ENCODE measurements around the gene PKN1.

DNA sequence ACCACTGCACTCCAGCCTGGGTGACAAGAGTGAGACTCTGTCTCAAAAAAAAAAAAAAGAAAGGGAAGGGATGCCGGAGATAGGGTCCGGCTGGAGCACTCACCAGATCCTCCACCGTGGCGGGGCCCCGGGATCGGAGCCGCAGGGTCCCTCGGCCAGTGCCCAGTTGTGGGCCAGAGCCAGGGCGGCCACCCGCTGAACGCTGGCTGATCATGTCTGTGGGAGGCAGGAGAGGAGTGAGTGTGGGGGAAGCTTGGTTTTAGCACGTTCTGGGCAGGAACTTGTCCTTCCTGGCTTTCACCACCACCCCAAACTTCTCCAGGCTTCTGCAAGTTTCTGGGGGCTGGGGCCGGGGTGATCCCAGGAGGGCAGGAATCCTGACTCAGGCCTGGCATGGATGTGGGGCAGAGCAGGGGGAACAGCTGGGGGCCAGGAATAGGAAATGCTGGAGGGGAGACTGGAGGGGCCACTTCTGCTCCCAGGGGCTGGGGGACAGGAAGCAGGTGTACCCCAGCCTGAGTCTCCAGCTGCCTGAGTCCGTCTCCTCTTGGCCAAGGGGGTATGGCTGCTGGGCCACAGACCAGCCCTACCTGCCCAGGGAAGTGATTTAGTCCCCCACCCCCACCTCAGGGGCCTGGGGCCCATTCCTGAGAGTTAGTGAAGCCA is 46.3 kb downstream of the PKN1 start:
- TF ChIP-seq, protein P1, sequence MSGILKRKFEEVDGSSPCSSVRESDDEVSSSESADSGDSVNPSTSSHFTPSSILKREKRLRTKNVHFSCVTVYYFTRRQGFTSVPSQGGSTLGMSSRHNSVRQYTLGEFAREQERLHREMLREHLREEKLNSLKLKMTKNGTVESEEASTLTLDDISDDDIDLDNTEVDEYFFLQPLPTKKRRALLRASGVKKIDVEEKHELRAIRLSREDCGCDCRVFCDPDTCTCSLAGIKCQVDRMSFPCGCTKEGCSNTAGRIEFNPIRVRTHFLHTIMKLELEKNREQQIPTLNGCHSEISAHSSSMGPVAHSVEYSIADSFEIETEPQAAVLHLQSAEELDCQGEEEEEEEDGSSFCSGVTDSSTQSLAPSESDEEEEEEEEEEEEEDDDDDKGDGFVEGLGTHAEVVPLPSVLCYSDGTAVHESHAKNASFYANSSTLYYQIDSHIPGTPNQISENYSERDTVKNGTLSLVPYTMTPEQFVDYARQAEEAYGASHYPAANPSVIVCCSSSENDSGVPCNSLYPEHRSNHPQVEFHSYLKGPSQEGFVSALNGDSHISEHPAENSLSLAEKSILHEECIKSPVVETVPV (CRISPR knock-in tag; IDR thresholded peaks at IDR 0.05): no peak
- TF ChIP-seq GLIS3 (CRISPR knock-in tag; IDR thresholded peaks at IDR 0.05) (no peak), TOX (CRISPR knock-in tag; IDR thresholded peaks at IDR 0.05; ENCODE audit: borderline replicate concordance) (no peak), ZFP3 (CRISPR knock-in tag; IDR thresholded peaks at IDR 0.05) (no peak), ZFP30 (CRISPR knock-in tag; IDR thresholded peaks at IDR 0.05) (no peak), SNAI2 (CRISPR knock-in tag; IDR thresholded peaks at IDR 0.05) (no peak)
- TF ChIP-seq, protein P2, sequence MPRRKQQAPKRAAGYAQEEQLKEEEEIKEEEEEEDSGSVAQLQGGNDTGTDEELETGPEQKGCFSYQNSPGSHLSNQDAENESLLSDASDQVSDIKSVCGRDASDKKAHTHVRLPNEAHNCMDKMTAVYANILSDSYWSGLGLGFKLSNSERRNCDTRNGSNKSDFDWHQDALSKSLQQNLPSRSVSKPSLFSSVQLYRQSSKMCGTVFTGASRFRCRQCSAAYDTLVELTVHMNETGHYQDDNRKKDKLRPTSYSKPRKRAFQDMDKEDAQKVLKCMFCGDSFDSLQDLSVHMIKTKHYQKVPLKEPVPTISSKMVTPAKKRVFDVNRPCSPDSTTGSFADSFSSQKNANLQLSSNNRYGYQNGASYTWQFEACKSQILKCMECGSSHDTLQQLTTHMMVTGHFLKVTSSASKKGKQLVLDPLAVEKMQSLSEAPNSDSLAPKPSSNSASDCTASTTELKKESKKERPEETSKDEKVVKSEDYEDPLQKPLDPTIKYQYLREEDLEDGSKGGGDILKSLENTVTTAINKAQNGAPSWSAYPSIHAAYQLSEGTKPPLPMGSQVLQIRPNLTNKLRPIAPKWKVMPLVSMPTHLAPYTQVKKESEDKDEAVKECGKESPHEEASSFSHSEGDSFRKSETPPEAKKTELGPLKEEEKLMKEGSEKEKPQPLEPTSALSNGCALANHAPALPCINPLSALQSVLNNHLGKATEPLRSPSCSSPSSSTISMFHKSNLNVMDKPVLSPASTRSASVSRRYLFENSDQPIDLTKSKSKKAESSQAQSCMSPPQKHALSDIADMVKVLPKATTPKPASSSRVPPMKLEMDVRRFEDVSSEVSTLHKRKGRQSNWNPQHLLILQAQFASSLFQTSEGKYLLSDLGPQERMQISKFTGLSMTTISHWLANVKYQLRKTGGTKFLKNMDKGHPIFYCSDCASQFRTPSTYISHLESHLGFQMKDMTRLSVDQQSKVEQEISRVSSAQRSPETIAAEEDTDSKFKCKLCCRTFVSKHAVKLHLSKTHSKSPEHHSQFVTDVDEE (CRISPR knock-in tag; IDR thresholded peaks at IDR 0.05): no peak
- TF ChIP-seq, protein P3, sequence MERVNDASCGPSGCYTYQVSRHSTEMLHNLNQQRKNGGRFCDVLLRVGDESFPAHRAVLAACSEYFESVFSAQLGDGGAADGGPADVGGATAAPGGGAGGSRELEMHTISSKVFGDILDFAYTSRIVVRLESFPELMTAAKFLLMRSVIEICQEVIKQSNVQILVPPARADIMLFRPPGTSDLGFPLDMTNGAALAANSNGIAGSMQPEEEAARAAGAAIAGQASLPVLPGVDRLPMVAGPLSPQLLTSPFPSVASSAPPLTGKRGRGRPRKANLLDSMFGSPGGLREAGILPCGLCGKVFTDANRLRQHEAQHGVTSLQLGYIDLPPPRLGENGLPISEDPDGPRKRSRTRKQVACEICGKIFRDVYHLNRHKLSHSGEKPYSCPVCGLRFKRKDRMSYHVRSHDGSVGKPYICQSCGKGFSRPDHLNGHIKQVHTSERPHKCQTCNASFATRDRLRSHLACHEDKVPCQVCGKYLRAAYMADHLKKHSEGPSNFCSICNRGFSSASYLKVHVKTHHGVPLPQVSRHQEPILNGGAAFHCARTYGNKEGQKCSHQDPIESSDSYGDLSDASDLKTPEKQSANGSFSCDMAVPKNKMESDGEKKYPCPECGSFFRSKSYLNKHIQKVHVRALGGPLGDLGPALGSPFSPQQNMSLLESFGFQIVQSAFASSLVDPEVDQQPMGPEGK (CRISPR knock-in tag; IDR thresholded peaks at IDR 0.05; ENCODE audit: borderline replicate concordance): no peak
- TF ChIP-seq, protein P4, sequence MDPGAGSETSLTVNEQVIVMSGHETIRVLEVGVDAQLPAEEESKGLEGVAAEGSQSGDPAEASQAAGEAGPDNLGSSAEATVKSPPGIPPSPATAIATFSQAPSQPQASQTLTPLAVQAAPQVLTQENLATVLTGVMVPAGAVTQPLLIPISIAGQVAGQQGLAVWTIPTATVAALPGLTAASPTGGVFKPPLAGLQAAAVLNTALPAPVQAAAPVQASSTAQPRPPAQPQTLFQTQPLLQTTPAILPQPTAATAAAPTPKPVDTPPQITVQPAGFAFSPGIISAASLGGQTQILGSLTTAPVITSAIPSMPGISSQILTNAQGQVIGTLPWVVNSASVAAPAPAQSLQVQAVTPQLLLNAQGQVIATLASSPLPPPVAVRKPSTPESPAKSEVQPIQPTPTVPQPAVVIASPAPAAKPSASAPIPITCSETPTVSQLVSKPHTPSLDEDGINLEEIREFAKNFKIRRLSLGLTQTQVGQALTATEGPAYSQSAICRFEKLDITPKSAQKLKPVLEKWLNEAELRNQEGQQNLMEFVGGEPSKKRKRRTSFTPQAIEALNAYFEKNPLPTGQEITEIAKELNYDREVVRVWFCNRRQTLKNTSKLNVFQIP (CRISPR knock-in tag; IDR thresholded peaks at IDR 0.05; ENCODE audit: borderline replicate concordance, low read depth): no peak
